Measurements from ENCODE around the gene DKK2.

DNA sequence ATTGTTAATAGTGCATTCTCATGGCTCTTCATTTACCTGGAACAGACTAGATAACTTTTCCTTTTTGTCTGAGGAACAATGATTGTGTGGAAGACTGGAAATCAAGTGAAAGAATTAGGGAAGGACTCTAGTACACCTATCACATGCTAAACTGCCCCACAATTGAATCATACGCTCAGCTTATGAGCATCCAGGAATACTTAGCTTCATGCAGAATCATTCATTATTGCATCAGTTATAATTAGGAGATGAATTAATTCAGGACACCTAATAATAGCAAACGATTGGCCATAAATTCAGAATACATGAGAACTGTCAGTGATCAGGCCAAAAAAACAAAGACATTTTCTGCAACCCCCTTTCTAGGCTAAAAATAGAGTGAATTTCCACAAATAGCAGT is 106.9 kb downstream of the DKK2 start:
- TF ChIP-seq, protein P1, sequence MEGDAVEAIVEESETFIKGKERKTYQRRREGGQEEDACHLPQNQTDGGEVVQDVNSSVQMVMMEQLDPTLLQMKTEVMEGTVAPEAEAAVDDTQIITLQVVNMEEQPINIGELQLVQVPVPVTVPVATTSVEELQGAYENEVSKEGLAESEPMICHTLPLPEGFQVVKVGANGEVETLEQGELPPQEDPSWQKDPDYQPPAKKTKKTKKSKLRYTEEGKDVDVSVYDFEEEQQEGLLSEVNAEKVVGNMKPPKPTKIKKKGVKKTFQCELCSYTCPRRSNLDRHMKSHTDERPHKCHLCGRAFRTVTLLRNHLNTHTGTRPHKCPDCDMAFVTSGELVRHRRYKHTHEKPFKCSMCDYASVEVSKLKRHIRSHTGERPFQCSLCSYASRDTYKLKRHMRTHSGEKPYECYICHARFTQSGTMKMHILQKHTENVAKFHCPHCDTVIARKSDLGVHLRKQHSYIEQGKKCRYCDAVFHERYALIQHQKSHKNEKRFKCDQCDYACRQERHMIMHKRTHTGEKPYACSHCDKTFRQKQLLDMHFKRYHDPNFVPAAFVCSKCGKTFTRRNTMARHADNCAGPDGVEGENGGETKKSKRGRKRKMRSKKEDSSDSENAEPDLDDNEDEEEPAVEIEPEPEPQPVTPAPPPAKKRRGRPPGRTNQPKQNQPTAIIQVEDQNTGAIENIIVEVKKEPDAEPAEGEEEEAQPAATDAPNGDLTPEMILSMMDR (IDR thresholded peaks at IDR 0.05), result no peak
- no peak for TF ChIP-seq POLR2A (IDR thresholded peaks at IDR 0.05)
